Measurements from ENCODE around the gene GRIA3. TPM values are rescaled to one million over a fixed set of nuclear protein-coding genes. Genes with fewer than 3 reads are reported as not detected.

The GRIA3 gene
- total RNA-seq, 1 experiment from 2014 or later: not detected

- ChIA-PET POLR2A (ENCODE audit: unreplicated experiment) (no interaction called here), CTCF (no interaction called here)
- no TSS peak for BruUV-seq (replicated peaks)
- no peak for TF ChIP-seq EZH2 (IDR thresholded peaks at IDR 0.05; ENCODE audit: low read depth)
- TF ChIP-seq, protein P1, sequence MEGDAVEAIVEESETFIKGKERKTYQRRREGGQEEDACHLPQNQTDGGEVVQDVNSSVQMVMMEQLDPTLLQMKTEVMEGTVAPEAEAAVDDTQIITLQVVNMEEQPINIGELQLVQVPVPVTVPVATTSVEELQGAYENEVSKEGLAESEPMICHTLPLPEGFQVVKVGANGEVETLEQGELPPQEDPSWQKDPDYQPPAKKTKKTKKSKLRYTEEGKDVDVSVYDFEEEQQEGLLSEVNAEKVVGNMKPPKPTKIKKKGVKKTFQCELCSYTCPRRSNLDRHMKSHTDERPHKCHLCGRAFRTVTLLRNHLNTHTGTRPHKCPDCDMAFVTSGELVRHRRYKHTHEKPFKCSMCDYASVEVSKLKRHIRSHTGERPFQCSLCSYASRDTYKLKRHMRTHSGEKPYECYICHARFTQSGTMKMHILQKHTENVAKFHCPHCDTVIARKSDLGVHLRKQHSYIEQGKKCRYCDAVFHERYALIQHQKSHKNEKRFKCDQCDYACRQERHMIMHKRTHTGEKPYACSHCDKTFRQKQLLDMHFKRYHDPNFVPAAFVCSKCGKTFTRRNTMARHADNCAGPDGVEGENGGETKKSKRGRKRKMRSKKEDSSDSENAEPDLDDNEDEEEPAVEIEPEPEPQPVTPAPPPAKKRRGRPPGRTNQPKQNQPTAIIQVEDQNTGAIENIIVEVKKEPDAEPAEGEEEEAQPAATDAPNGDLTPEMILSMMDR (conservative IDR thresholded peaks at IDR 0.05): no peak
- Histone ChIP-seq H3K9me2 (ENCODE audit: insufficient read depth) (no peaks in the 10 kb centered on the region), H3K79me2 (ENCODE audit: low read depth) (no peaks in the 10 kb centered on the region), H3K36me3 (ENCODE audit: low read depth) (no peaks in the 10 kb centered on the region), H2AFZ (no peak overlapping the region), H3K4me3 (no peak overlapping the region), H3K27ac (no peak overlapping the region), H3F3A (ENCODE audit: insufficient read depth, low read depth) (no peaks in the 10 kb centered on the region), H3K27me3 (ENCODE audit: insufficient read depth, low read depth) (no peaks in the 10 kb centered on the region), H3K4me1 (replicated peaks; ENCODE audit: insufficient read depth) (no peaks in the 10 kb centered on the region), H3K4me2 (no peak overlapping the region), H4K20me1 (ENCODE audit: insufficient read depth) (no peaks in the 10 kb centered on the region), H3K9me3 (ENCODE audit: insufficient read depth, low read depth) (no peaks in the 10 kb centered on the region)
- no peak for DNase-seq
- intact Hi-C loops (cut with micrococcal nuclease; ENCODE audit: unreplicated experiment): no loop called here
These were observed 284.4 kb downstream of the GRIA3 start for GRCh38 chrX:123468481-123468880.

- H3K4me1 ChIP-seq (replicated peaks; ENCODE audit: insufficient read depth): no peaks in the 10 kb centered on the region
- no peak overlapping the region for H3K4me2 ChIP-seq
- no peaks in the 10 kb centered on the region for H3K9me3 ChIP-seq (ENCODE audit: insufficient read depth, low read depth)
- H3K4me3 ChIP-seq: no peak overlapping the region
- H3K27me3 ChIP-seq (ENCODE audit: insufficient read depth, low read depth): no peaks in the 10 kb centered on the region
- ChIA-PET CTCF (no interaction called here), POLR2A (ENCODE audit: unreplicated experiment) (no interaction called here)
- intact Hi-C loops (cut with micrococcal nuclease; ENCODE audit: unreplicated experiment): no loop called here
- BruUV-seq (replicated peaks): no TSS peak
- no peak for DNase-seq
- no peaks in the 10 kb centered on the region for H3K79me2 ChIP-seq (ENCODE audit: low read depth)
- no peak overlapping the region for H2AFZ ChIP-seq
- no peaks in the 10 kb centered on the region for H3K9me2 ChIP-seq (ENCODE audit: insufficient read depth)
- H3K27ac ChIP-seq: no peak overlapping the region
- no peaks in the 10 kb centered on the region for H3K36me3 ChIP-seq (ENCODE audit: low read depth)
- TF ChIP-seq EZH2 (IDR thresholded peaks at IDR 0.05; ENCODE audit: low read depth): no peak
- TF ChIP-seq, protein P1 (conservative IDR thresholded peaks at IDR 0.05): no peak
- no peaks in the 10 kb centered on the region for H4K20me1 ChIP-seq (ENCODE audit: insufficient read depth)
- no peaks in the 10 kb centered on the region for H3F3A ChIP-seq (ENCODE audit: insufficient read depth, low read depth)
These were observed 291.1 kb downstream of the GRIA3 start for GRCh38 chrX:123475068-123475724.

DNA sequence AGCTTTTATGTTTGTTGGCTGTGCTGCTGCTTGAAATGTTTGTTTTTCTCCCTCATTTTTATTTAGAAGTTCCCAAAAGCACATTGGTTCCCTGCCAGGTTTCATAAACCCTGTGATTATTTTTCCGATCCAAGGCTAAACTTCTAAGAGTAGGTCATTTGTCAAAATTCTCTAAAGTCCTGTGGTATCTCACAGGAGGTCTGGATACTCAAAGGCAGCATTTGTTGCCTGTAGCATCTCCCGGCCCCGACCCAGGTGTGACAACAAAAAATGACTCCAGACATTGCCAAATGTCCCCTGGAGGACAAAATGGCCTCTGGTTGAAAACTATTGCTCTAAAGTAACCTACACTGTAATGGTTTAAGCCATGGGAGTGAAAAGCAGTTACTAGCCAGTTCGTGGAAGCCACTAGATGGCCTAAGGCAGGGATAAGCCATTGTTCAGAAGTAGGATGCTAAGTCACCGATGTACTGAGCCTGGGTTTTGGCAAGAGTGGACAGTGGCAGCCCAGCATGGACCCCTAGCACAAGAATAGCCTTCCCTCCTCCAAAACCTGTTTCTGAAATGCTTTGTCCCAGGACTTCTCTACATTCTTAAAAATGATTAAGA, 292.6 kb downstream of the GRIA3 start:
- Histone ChIP-seq H3K9me2 (ENCODE audit: insufficient read depth) (no peaks in the 10 kb centered on the region), H3K9me3 (ENCODE audit: insufficient read depth, low read depth) (no peaks in the 10 kb centered on the region), H2AFZ (no peak overlapping the region), H3K4me3 (no peak overlapping the region), H3K4me1 (replicated peaks; ENCODE audit: insufficient read depth) (no peaks in the 10 kb centered on the region), H3K4me2 (no peak overlapping the region), H3K27ac (no peak overlapping the region), H3K36me3 (ENCODE audit: low read depth) (no peaks in the 10 kb centered on the region), H4K20me1 (ENCODE audit: insufficient read depth) (no peaks in the 10 kb centered on the region), H3F3A (ENCODE audit: insufficient read depth, low read depth) (no peaks in the 10 kb centered on the region), H3K79me2 (ENCODE audit: low read depth) (no peaks in the 10 kb centered on the region), H3K27me3 (ENCODE audit: insufficient read depth, low read depth) (no peaks in the 10 kb centered on the region)
- POLR2A ChIA-PET (ENCODE audit: unreplicated experiment): no interaction called here
- no peak for DNase-seq
- CTCF ChIA-PET: no interaction called here
- no peak for TF ChIP-seq EZH2 (IDR thresholded peaks at IDR 0.05; ENCODE audit: low read depth)
- TF ChIP-seq, protein P1 (conservative IDR thresholded peaks at IDR 0.05): no peak
- intact Hi-C loops (cut with micrococcal nuclease; ENCODE audit: unreplicated experiment): no loop called here
- no TSS peak for BruUV-seq (replicated peaks)

Data from PC-9 (cell line).